Fibroblast of the aortic adventitia (primary cell): ENCODE data around the gene AHCYL2. TPM values are rescaled to one million over a fixed set of nuclear protein-coding genes. Genes with fewer than 3 reads are reported as not detected.

ENCODE experiments used
- DNase-seq: peaks from one replicate; pipeline ENCODE4 v3.0.0-alpha.2; 2010; ENCODE audit warnings: low read depth
- H3K4me3 ChIP-seq: 2 replicates; pipeline ENCODE4 v1.5.1; 2011; ENCODE audit warnings: low read depth, mild to moderate bottlenecking, control low read depth, low read length, moderate library complexity
- CTCF ChIP-seq: IDR thresholded peaks from 2 replicates; pipeline ENCODE4 v1.5.1; 2011; ENCODE audit warnings: mild to moderate bottlenecking, low read length, control low read depth, inconsistent platforms; ENCODE audit not compliant: insufficient read depth
- total RNA-seq: library from RNA; depleted of rRNA; stranded (reverse); fragments of >200 nt; gene quantifications from 2 replicates; pipeline ENCODE4 v1.2.3, GENCODE V29; 2012; ENCODE audit warnings: low replicate concordance

Gene AHCYL2
- total RNA-seq, 1 donor, result 12.1 TPM

- TF ChIP-seq CTCF, result no peak
- peak within 1 kb of the TSS; percentile 73 for H3K4me3 ChIP-seq
- DNase-seq, result no peak
Observed at GRCh38 chr7:129188372-129188891, 36.4 kb upstream of the AHCYL2 start, which contains the start of gene SMO. Gene SMO, plus strand, starts transcription at chr7:129188633. Its CDS starts 519 bp downstream, at chr7:129189152.

- DNase-seq, result no peak
- peak overlapping the region; percentile 73 for H3K4me3 ChIP-seq
- TF ChIP-seq CTCF, result no peak
Observed at GRCh38 chr7:129188892-129189660, 35.8 kb upstream of the AHCYL2 start.

- peak; percentile 16 for DNase-seq
- no peak for TF ChIP-seq CTCF
- peak overlapping the region; percentile 73 for H3K4me3 ChIP-seq
Observed at GRCh38 chr7:129189661-129190310, 35.0 kb upstream of the AHCYL2 start.

- TF ChIP-seq CTCF, result no peak
Observed at GRCh38 chr7:129191272-129191671, 33.6 kb upstream of the AHCYL2 start.

GRCh38 chr7:129193892-129194291 is 30.9 kb upstream of the AHCYL2 start:
- no peak for TF ChIP-seq CTCF
- no peak overlapping the region for H3K4me3 ChIP-seq
- no peak for DNase-seq

More at GRCh38 chr7:129191272-129191671, 33.6 kb upstream of the AHCYL2 start:
- H3K4me3 ChIP-seq, result no peak overlapping the region
- DNase-seq, result no peak

GRCh38 chr7:129197771-129198170 is 27.1 kb upstream of the AHCYL2 start:
- TF ChIP-seq CTCF, result no peak
- H3K4me3 ChIP-seq, result no peak overlapping the region
- no peak for DNase-seq
